Subcutaneous adipose tissue (tissue), 4 donors: ENCODE measurements around the gene ANKUB1. TPM values are rescaled to one million over a fixed set of nuclear protein-coding genes. Genes with fewer than 3 reads are reported as not detected.

Experiments
- CTCF ChIP-seq: fragments of 450-650 bp; IDR thresholded peaks from one replicate; pipeline ENCODE4 v1.5.1; 2016; ENCODE audit warnings: low read depth, mild to moderate bottlenecking, control low read depth, antibody characterized with exemption, moderate library complexity
- small RNA-seq: library from RNA; depleted of rRNA; stranded (forward); fragments of <200 nt; gene quantifications from one replicate; pipeline ENCODE3, GENCODE V24; 2016
- total RNA-seq, 4 donors: library from RNA; depleted of rRNA; stranded (reverse); fragments of >200 nt; gene quantifications; one replicate each; pipeline ENCODE4 v1.1.0, GENCODE V29; 2016

ANKUB1 gene
- total RNA-seq, 4 donors from 2014 or later, result not detected

GRCh38 chr3:149720918-149721317 lies 71.4 kb downstream of the ANKUB1 start:
- no peak for TF ChIP-seq CTCF

- no peak for TF ChIP-seq CTCF
These were observed 74.8 kb downstream of the ANKUB1 start for GRCh38 chr3:149717391-149718056.

GRCh38 chr3:149716984-149717383 lies 75.4 kb downstream of the ANKUB1 start:
- TF ChIP-seq CTCF, result no peak

GRCh38 chr3:149715247-149715646 lies 77.1 kb downstream of the ANKUB1 start:
- TF ChIP-seq CTCF, result no peak

GRCh38 chr3:149713730-149714654 lies 78.4 kb downstream of the ANKUB1 start:
- TF ChIP-seq CTCF, result no peak

Small RNAs within 50 kb of the gene (small RNA-seq; reads per million reads assigned to genes)
- gene RNU6-507P, result not detected

Other genes starting within 250 kb of the ANKUB1 start
- gene WWTR1, start 134.5 kb downstream of the ANKUB1 start, total RNA-seq, result 10 to 100 TPM; 47.9 to 89.3 (median 62.4) TPM
- gene COMMD2, start 40.1 kb downstream of the ANKUB1 start, total RNA-seq, result 10 to 100 TPM; 23.6 to 41.4 (median 28.2) TPM
- gene RNF13, start 20.7 kb upstream of the ANKUB1 start, total RNA-seq, result 100 to 1,000 TPM in 3 of 4 donors, 10 to 100 TPM in 1; 81.0 to 188 (median 128) TPM
- gene PFN2, start 178.3 kb upstream of the ANKUB1 start, total RNA-seq, result 10 to 100 TPM; 23.7 to 40.8 (median 30.6) TPM